HepG2 (cell line): Measurements from ENCODE around the gene FAM110A. TPM values are rescaled to one million over a fixed set of nuclear protein-coding genes. Genes with fewer than 3 reads are reported as not detected.

Experiments
- ASH2L ChIP-seq: fragments of 300-600, 200-600 bp; sonication (generic); IDR thresholded peaks from 2 replicates; pipeline ENCODE4 v1.7.0; 2017; ENCODE audit warnings: low read depth, mild to moderate bottlenecking, moderate library complexity, mixed read lengths, low read length; ENCODE audit not compliant: insufficient read length
- DZIP1 ChIP-seq: sonication (generic); formaldehyde crosslinking; IDR thresholded peaks from 2 replicates; pipeline ENCODE4 v1.5.0; 2020; ENCODE audit warnings: mild to moderate bottlenecking, missing genetic modification reagents
- FOXO4 ChIP-seq: sonication (generic); formaldehyde crosslinking; conservative IDR thresholded peaks from 2 replicates; pipeline ENCODE4 v1.8.1; 2023; ENCODE audit warnings: missing genetic modification reagents
- FOXP4 ChIP-seq: sonication (generic); formaldehyde crosslinking; IDR thresholded peaks from 2 replicates; pipeline ENCODE4 v1.4.0; 2020; ENCODE audit warnings: missing genetic modification reagents
- HMG20B ChIP-seq: conservative IDR thresholded peaks from 2 replicates; pipeline ENCODE4 v1.6.1; 2016; ENCODE audit warnings: missing genetic modification reagents, missing compliant biosample characterization
- NR0B2 ChIP-seq: sonication (generic); formaldehyde crosslinking; IDR thresholded peaks from 2 replicates; pipeline ENCODE4 v1.4.0; 2020; ENCODE audit warnings: mild to moderate bottlenecking, missing genetic modification reagents
- PBX3 ChIP-seq: sonication (generic); formaldehyde crosslinking; IDR thresholded peaks from 2 replicates; pipeline ENCODE4 v1.8.1; 2023; ENCODE audit warnings: missing genetic modification reagents, inconsistent platforms, borderline replicate concordance
- PHF8 ChIP-seq: sonication (generic); formaldehyde crosslinking; IDR thresholded peaks from 2 replicates; pipeline ENCODE4 v1.5.0; 2020; ENCODE audit warnings: missing genetic modification reagents
- POLR2AphosphoS2 ChIP-seq: IDR thresholded peaks from 2 replicates; pipeline ENCODE4 v1.6.1; 2011; ENCODE audit warnings: low read depth, low read length, improper control_type of control experiment
- SIN3B ChIP-seq: fragments of 150-350 bp; IDR thresholded peaks from 2 replicates; pipeline ENCODE4 v1.6.1; 2014; ENCODE audit warnings: low read length
- SOX6 ChIP-seq, 2 experiments: fragments of 450-650 bp in 1 of 2; sonication (generic) in 1 of 2; formaldehyde crosslinking in 1 of 2; IDR thresholded peaks; 2 replicates each; pipeline versions ENCODE4 v1.4.0 to v1.6.1; 2017 to 2020; ENCODE audit warnings: antibody characterized with exemption in 1 of 2, mild to moderate bottlenecking in 1 of 2, missing genetic modification reagents in 1 of 2
- ZBTB1 ChIP-seq: sonication (generic); formaldehyde crosslinking; IDR thresholded peaks from 2 replicates; pipeline ENCODE4 v1.4.0; 2020; ENCODE audit warnings: missing genetic modification reagents, borderline replicate concordance
- ZNF441 ChIP-seq: sonication (generic); formaldehyde crosslinking; IDR thresholded peaks from 2 replicates; pipeline ENCODE4 v1.7.0; 2021; ENCODE audit warnings: missing genetic modification reagents, borderline replicate concordance
- ZNF589 ChIP-seq: sonication (generic); formaldehyde crosslinking; conservative IDR thresholded peaks from 2 replicates; pipeline ENCODE4 v1.8.0; 2022; ENCODE audit warnings: mild to moderate bottlenecking, moderate library complexity, missing genetic modification reagents
- ZNF615 ChIP-seq: sonication (generic); formaldehyde crosslinking; IDR thresholded peaks from 2 replicates; pipeline ENCODE4 v1.5.0; 2020; ENCODE audit warnings: mild to moderate bottlenecking, missing genetic modification reagents, borderline replicate concordance
- ZNF639 ChIP-seq: conservative IDR thresholded peaks from 2 replicates; pipeline ENCODE4 v1.6.1; 2018; ENCODE audit warnings: missing genetic modification reagents
- polyA plus RNA-seq, 8 experiments: library from polyadenylated mRNA; depleted of rRNA in 3 of 8; stranded (reverse) in 7 of 8; unstranded in 1 of 8; fragments of >200 nt; fragmentation: Illumina TruSeq in 4 of 8; extraction: Trizol in 4 of 8; gene quantifications; 2 replicates each; pipeline versions ENCODE4 v1.2.1 to v1.2.3, GENCODE V29; 2011 to 2016; ENCODE audit warnings: low read depth in 4 of 8, missing spikeins in 1 of 8, mixed read lengths in 1 of 8; ENCODE audit not compliant: insufficient read depth in 1 of 8
- total RNA-seq, 5 experiments: library from RNA; depleted of rRNA; stranded (reverse); fragments of >200 nt; fragmentation: Illumina TruSeq; extraction: Trizol; gene quantifications; 2 replicates each; pipeline ENCODE4 v1.2.3, GENCODE V29; 2016; ENCODE audit warnings: low read depth in 1 of 5

Gene FAM110A
- total and polyA plus RNA-seq, 2 of the 13 experiments (the other 11 are each of a cell fraction or from before 2014, with no cell fraction given) = 1.9 TPM

GRCh38 chr20:833450-834150 is at the start of gene FAM110A (continued):
- TF ChIP-seq ZNF639 (CRISPR knock-in tag) (no peak), NR0B2 (peak; percentile 85; the same call in 1 of the 2 replicates), FOXO4 (CRISPR knock-in tag) (no peak), ZBTB1 (no peak), PBX3 (no peak), SIN3B (0 out of 2 replicates have a peak, but pooled peaks have one; percentile 18), ZNF441 (CRISPR knock-in tag) (peak; percentile 70; the same call in 1 of the 2 replicates), ZNF589 (CRISPR knock-in tag) (no peak), POLR2AphosphoS2 (no peak), PHF8 (CRISPR knock-in tag) (peak; percentile 64; the same call in 1 of the 2 replicates), DZIP1 (0 out of 2 replicates have a peak, but pooled peaks have one; percentile 80), FOXP4 (CRISPR knock-in tag) (peak; percentile 41), ZNF615 (CRISPR knock-in tag) (no peak), SOX6 (IDR thresholded peaks at IDR 0.05) (no peak), SOX6 (CRISPR knock-in tag; IDR thresholded peaks at IDR 0.05) (peak; percentile 54; the same call in 1 of the 2 replicates), ASH2L (peak; percentile 12), HMG20B (CRISPR knock-in tag) (no peak)
